GM12875 (cell line): ENCODE results near the gene SLC45A1.

ENCODE experiments used
- H3K4me3 ChIP-seq: one replicate; pipeline ENCODE4 v1.5.1; 2011; ENCODE audit warnings: low read depth, low read length, control low read depth
- CTCF ChIP-seq: IDR thresholded peaks from 2 replicates; pipeline ENCODE4 v1.5.1; 2011; ENCODE audit warnings: low read depth, mild to moderate bottlenecking, control low read depth, inconsistent platforms, low read length, moderate library complexity, borderline replicate concordance; ENCODE audit not compliant: insufficient read depth

Gene SLC45A1

GRCh38 chr1:8312235-8313218 is 5.4 kb upstream of the SLC45A1 start:
- H3K4me3 ChIP-seq = no peak overlapping the region
- TF ChIP-seq CTCF = no peak

- TF ChIP-seq CTCF = no peak
- H3K4me3 ChIP-seq = no peak overlapping the region
Measured at GRCh38 chr1:8313231-8313630, 4.7 kb upstream of the SLC45A1 start.

GRCh38 chr1:8314346-8315280 is 3.3 kb upstream of the SLC45A1 start:
- no peak overlapping the region for H3K4me3 ChIP-seq
- peak; percentile 84 for TF ChIP-seq CTCF

GRCh38 chr1:8315573-8316475 is 2.1 kb upstream of the SLC45A1 start:
- peak; percentile 7; the same call in 1 of the 2 replicates for TF ChIP-seq CTCF

GRCh38 chr1:8318436-8318835 is 522 bp downstream of the SLC45A1 start:
- H3K4me3 ChIP-seq = peak overlapping the region; percentile 52
- TF ChIP-seq CTCF = no peak

More at GRCh38 chr1:8315573-8316475, 2.1 kb upstream of the SLC45A1 start:
- no peak overlapping the region for H3K4me3 ChIP-seq

- no peak overlapping the region for H3K4me3 ChIP-seq
- no peak for TF ChIP-seq CTCF
Measured at GRCh38 chr1:8321612-8322011, 3.7 kb downstream of the SLC45A1 start.
